Stomach (tissue), 9 donors: ENCODE measurements around the gene ARL5C. TPM values are rescaled to one million over a fixed set of nuclear protein-coding genes. Genes with fewer than 3 reads are reported as not detected.
"Not testable (repeated sequence)": the region's sequence is repeated elsewhere in the genome, so short reads cannot be mapped to it uniquely, and the experiment has no call there.

Source experiments
- DNase-seq, 2 donors: peaks; one replicate each; pipeline versions ENCODE4 v3.0.0 to v3.0.0-alpha.2; 2013 to 2019
- H3K27ac ChIP-seq, 5 donors: fragments of 200-600 bp in 4 of 5; sonication (generic) in 4 of 5; one replicate each; pipeline ENCODE4 v1.5.1; 2013 to 2019; ENCODE audit warnings: mild to moderate bottlenecking in 1 of 5, moderate library complexity in 1 of 5
- H3K27me3 ChIP-seq, 3 donors: fragments of 200-600 bp; sonication (generic); one replicate each; pipeline ENCODE4 v1.5.1; 2017 to 2019; ENCODE audit warnings: mixed run types in 1 of 3
- H3K36me3 ChIP-seq, 4 donors: fragments of 200-600 bp; sonication (generic); 1 replicate in 3 of 4; 2 replicates in 1 of 4; pipeline ENCODE4 v1.5.1; 2016 to 2019
- H3K4me1 ChIP-seq, 4 donors: fragments of 200-600 bp; sonication (generic); one replicate each; pipeline ENCODE4 v1.5.1; 2016 to 2019
- H3K4me3 ChIP-seq, 4 donors: fragments of 200-600 bp; sonication (generic) in 3 of 4; one replicate each; pipeline ENCODE4 v1.5.1; 2016 to 2019; ENCODE audit warnings: mild to moderate bottlenecking in 1 of 4
- H3K9me3 ChIP-seq, 4 donors: fragments of 200-600 bp; sonication (generic); one replicate each; pipeline ENCODE4 v1.5.1; 2016 to 2019
- CTCF ChIP-seq, 7 experiments: fragments of 450-650 bp in 4 of 7; fragments of 200-600 bp in 3 of 7; sonication (generic) in 3 of 7; IDR thresholded peaks; one replicate each; pipeline ENCODE4 v1.5.1; 2016 to 2019; ENCODE audit warnings: antibody characterized with exemption in 7 of 7, control low read depth in 2 of 7, mild to moderate bottlenecking in 1 of 7
- EP300 ChIP-seq: sonication (generic); formaldehyde crosslinking; IDR thresholded peaks from one replicate; pipeline ENCODE4 v1.6.1; 2017; ENCODE audit warnings: antibody characterized with exemption
- POLR2A ChIP-seq, 4 donors: fragments of 450-650 bp; IDR thresholded peaks; one replicate each; pipeline ENCODE4 v1.6.1; 2016; ENCODE audit warnings: antibody characterized with exemption in 4 of 4, control low read depth in 2 of 4, mild to moderate bottlenecking in 1 of 4, moderate library complexity in 1 of 4
- POLR2AphosphoS5 ChIP-seq, 3 donors: sonication (generic); formaldehyde crosslinking; IDR thresholded peaks; one replicate each; pipeline ENCODE4 v1.6.1; 2016; ENCODE audit warnings: antibody characterized with exemption in 3 of 3
- WGBS, 5 donors: extraction: QIAGEN DNeasy Blood & Tissue Kit in 3 of 5; methylation state at CpG; one replicate each; pipeline versions ENCODE4 v1.1.5 to v1.1.7; 2013 to 2018; 5-methylcytosine and 5-hydroxymethylcytosine counted together
- intact Hi-C: fragments of 100-400 bp; cut with DNase I; formaldehyde crosslinking; loops from one replicate; pipeline ENCODE4 v1.15.1; 2023; ENCODE audit warnings: low total_unique reads
- polyA plus RNA-seq, 3 donors: library from polyadenylated mRNA; stranded (reverse); fragments of 200-250 nt; gene quantifications; one replicate each; pipeline ENCODE4 v1.2.3, GENCODE V29; 2013
- total RNA-seq, 5 donors: library from RNA; depleted of rRNA; stranded (reverse); fragments of >200 nt; gene quantifications; one replicate each; pipeline versions ENCODE4 v1.1.0 to v1.2.3, GENCODE V29; 2014 to 2016
- donor health status: healthy with polysubstance abuse.
- donor health status: Bipolar disorder and iron deficiency.
- donor health status: healthy.

Gene ARL5C
- total and polyA plus RNA-seq, 8 donors: not detected

DNA sequence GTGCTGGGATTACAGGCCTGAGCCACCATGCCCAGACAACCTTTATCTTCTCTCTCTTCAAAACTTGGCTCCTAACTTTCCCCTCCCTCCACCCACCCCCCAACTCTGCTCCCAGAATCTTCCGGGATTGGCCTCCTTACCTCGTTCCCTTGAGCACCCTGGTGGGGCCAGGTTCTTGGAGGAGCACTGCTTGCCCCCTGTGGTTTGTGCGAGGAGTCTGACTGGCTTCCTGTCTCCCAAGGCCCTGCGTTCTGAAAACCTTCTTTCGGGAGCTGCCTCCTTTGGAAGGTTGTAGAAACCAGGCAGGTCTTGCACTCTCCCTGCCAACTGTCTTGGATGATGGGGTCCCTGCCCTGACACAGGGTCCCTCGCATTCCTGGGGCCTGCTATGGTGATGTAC, 34.3 kb downstream of the ARL5C start:
- TF ChIP-seq CTCF (IDR thresholded peaks at IDR 0.05) (no peak), EP300 (no peak), POLR2AphosphoS5 (IDR thresholded peaks at IDR 0.05) (no peak), POLR2A (IDR thresholded peaks at IDR 0.05) (no peak)
- H3K27ac ChIP-seq: peak overlapping the region in 1 of 5 donors; percentile 42
- WGBS, 5 donors: 70 to 76% (median 74%) methylated on average over 6 of the region's 6 CpGs

DNA sequence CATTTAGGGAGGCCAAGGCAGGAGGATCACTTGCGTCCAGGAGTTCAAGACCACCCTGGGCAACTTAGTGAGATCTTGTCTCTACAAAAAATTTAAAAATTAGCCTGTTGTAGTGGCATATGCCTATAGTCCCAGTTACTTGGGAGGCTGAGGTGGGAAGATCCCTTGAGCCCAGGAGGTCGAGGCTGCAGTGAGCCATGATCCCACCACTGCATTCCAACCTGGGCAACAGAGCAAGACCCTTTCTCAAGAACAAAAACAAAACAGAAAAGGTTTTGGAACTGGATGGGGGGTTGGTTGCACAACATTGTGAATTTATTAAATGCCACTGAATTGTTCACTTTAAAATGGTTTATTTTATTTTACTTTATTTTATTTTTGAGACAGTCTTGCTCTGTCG, 35.8 kb downstream of the ARL5C start:
- TF ChIP-seq POLR2AphosphoS5 (IDR thresholded peaks at IDR 0.05) (no peak), POLR2A (IDR thresholded peaks at IDR 0.05) (no peak), EP300 (no peak), CTCF (IDR thresholded peaks at IDR 0.05) (no peak)
- Histone ChIP-seq H3K4me1 (no peaks in the 10 kb centered on the region), H3K9me3 (no peaks in the 10 kb centered on the region), H3K4me3 (no peak overlapping the region), H3K36me3 (no peaks in the 10 kb centered on the region), H3K27me3 (no peaks in the 10 kb centered on the region), H3K27ac (no peak overlapping the region)
- no peak for DNase-seq
- 81 to 90% (median 86%) methylated on average over 3 of the region's 3 CpGs for WGBS, 5 donors
- intact Hi-C loops: no loop called here

More for the DNA sequence above, 34.3 kb downstream of the ARL5C start:
- Histone ChIP-seq H3K4me1 (no peaks in the 10 kb centered on the region), H3K9me3 (no peaks in the 10 kb centered on the region), H3K4me3 (no peak overlapping the region), H3K27me3 (no peaks in the 10 kb centered on the region), H3K36me3 (no peaks in the 10 kb centered on the region)
- no peak for DNase-seq
- intact Hi-C loops: no loop called here

DNA sequence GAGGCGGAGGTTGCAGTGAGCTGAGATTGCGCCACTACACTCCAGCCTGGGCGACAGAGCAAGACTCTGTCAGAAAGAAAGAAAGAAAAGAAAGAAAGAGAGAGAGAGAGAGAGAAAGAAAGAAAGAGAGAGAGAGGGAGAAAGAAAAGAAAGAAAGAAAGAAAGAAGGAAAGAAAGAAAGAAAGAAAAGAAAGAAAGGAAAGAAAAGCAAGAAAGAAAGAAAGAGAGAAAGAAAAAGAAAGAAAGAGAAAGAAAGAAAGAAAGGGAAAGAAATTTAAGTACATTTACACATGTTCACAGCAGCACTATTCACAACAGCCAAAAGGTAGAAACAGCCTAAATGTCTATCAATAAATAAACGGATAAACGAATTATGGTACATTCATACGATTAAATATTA, 36.4 kb downstream of the ARL5C start:
- H3K36me3 ChIP-seq, intact Hi-C loops, H3K9me3 ChIP-seq, H3K4me1 ChIP-seq, H3K27me3 ChIP-seq, DNase-seq, H3K27ac ChIP-seq, H3K4me3 ChIP-seq: not testable (repeated sequence)
- 75 to 95% (median 84%) methylated on average over 6 of the region's 6 CpGs for WGBS, 5 donors

DNA sequence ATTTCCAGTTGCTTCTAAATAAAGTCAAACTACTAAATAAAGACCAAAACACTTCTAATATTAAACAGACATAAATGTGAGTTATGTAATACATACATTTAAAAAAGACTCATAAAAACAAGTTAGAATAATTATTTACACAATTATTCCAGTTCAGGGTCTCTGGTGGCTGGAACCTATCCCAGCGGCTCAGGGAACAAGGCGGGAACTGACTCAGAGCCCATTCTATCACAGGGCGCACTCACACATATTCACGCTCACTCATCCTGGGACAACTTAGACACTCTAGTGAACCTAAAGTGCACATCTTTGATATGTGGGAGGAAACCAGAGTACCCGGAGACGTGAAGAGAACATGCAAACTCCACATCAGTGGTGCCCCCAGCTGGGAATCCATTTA, 39.5 kb downstream of the ARL5C start:
- intact Hi-C loops: no loop called here
- no peaks in the 10 kb centered on the region for H3K27me3 ChIP-seq
- no peaks in the 10 kb centered on the region for H3K4me1 ChIP-seq
- 59 to 75% (median 69%) methylated on average over 6 of the region's 6 CpGs for WGBS, 5 donors
- H3K36me3 ChIP-seq: no peaks in the 10 kb centered on the region
- DNase-seq: peak in 1 of 2 donors; percentile 52
- H3K27ac ChIP-seq: no peak overlapping the region
- H3K9me3 ChIP-seq: no peaks in the 10 kb centered on the region
- TF ChIP-seq POLR2A (IDR thresholded peaks at IDR 0.05) (no peak), EP300 (no peak), POLR2AphosphoS5 (IDR thresholded peaks at IDR 0.05) (no peak), CTCF (IDR thresholded peaks at IDR 0.05) (no peak)
- no peak overlapping the region for H3K4me3 ChIP-seq

GRCh38 chr17:39125143-39125875, 40.7 kb downstream of the ARL5C start:
- 90 to 98% (median 92%) methylated on average over 2 of the region's 2 CpGs for WGBS, 5 donors
- H3K27me3 ChIP-seq: no peaks in the 10 kb centered on the region
- H3K9me3 ChIP-seq: no peaks in the 10 kb centered on the region
- no peak for DNase-seq
- H3K4me1 ChIP-seq: no peaks in the 10 kb centered on the region
- no peak overlapping the region for H3K27ac ChIP-seq
- intact Hi-C loops: no loop called here
- TF ChIP-seq CTCF (IDR thresholded peaks at IDR 0.05) (no peak), POLR2AphosphoS5 (IDR thresholded peaks at IDR 0.05) (no peak), EP300 (no peak), POLR2A (IDR thresholded peaks at IDR 0.05) (no peak)
- H3K4me3 ChIP-seq: no peak overlapping the region
- no peaks in the 10 kb centered on the region for H3K36me3 ChIP-seq
